PC-3 (cell line): ENCODE measurements around the gene TNPO1. TPM values are rescaled to one million over a fixed set of nuclear protein-coding genes. Genes with fewer than 3 reads are reported as not detected.

ENCODE experiments used
- ATAC-seq: fragments of 200-7000 bp; cut with Tn5 transposase; 2 replicates; pipeline ENCODE4 v1.9.1; 2020; ENCODE audit warnings: mild to moderate bottlenecking, moderate library complexity
- BruUV-seq: library from RNA; stranded (reverse); fragments of 400-500 nt; replicated peaks from 2 replicates; lab custom pipeline; 2021; lab: Mats Ljungman, UMichigan
- CTCF ChIA-PET: fragments of 300-600 bp; sonication (Branson Sonifier 250); formaldehyde crosslinking; loops from one replicate; lab custom pipeline; 2022; ENCODE audit warnings: antibody characterized with exemption; lab: Charles Lee
- POLR2A ChIA-PET: fragments of 300-600 bp; sonication (Branson Sonifier 250); formaldehyde crosslinking; loops from one replicate; lab custom pipeline; 2022; ENCODE audit warnings: antibody characterized with exemption; ENCODE audit not compliant: unreplicated experiment; lab: Charles Lee
- DNase-seq: peaks from one replicate; pipeline ENCODE4 v3.0.0-alpha.2; 2015
- H2AFZ ChIP-seq: fragments of 300-600 bp; sonication (generic); 2 replicates; pipeline ENCODE4 v1.6.0; 2016; ENCODE audit warnings: antibody characterized with exemption, low read length
- H3F3A ChIP-seq: fragments of 300-600 bp; sonication (generic); one replicate; pipeline ENCODE4 v1.6.0; 2017; ENCODE audit warnings: antibody characterized with exemption, low read length, control low read depth, mild to moderate bottlenecking; ENCODE audit not compliant: unreplicated experiment
- H3K27ac ChIP-seq: fragments of 300-600 bp; sonication (generic); 2 replicates; pipeline ENCODE4 v1.5.1; 2016; ENCODE audit warnings: mild to moderate bottlenecking, low read length
- H3K27me3 ChIP-seq: fragments of 300-600 bp; sonication (generic); 2 replicates; pipeline ENCODE4 v1.6.1; 2016; ENCODE audit warnings: low read length, mixed read lengths
- H3K36me3 ChIP-seq: fragments of 300-600 bp; sonication (generic); 2 replicates; pipeline ENCODE4 v1.6.1; 2016; ENCODE audit warnings: low read depth, mixed run types, low read length, mixed read lengths
- H3K4me1 ChIP-seq: fragments of 300-600 bp; sonication (generic); 2 replicates; pipeline ENCODE4 v1.5.1; 2016; ENCODE audit warnings: low read length; ENCODE audit not compliant: insufficient read depth
- H3K4me2 ChIP-seq: fragments of 300-600 bp; sonication (generic); 2 replicates; pipeline ENCODE4 v1.6.0; 2016; ENCODE audit warnings: low read length
- H3K4me3 ChIP-seq: fragments of 300-600 bp; sonication (generic); 2 replicates; pipeline ENCODE4 v1.5.1; 2016; ENCODE audit warnings: mild to moderate bottlenecking, low read length, mixed read lengths
- H3K79me2 ChIP-seq: fragments of 300-600 bp; sonication (generic); 2 replicates; pipeline ENCODE4 v1.6.1; 2017; ENCODE audit warnings: low read length, mixed read lengths
- H3K9ac ChIP-seq: fragments of 300-600 bp; sonication (generic); 2 replicates; pipeline ENCODE4 v1.6.0; 2016; ENCODE audit warnings: mild to moderate bottlenecking, low read length
- H3K9me2 ChIP-seq: fragments of 300-600 bp; sonication (generic); replicated peaks from 2 replicates; pipeline ENCODE4 v1.6.1; 2016; ENCODE audit warnings: mixed run types, low read length, mixed read lengths
- H3K9me3 ChIP-seq: fragments of 300-600 bp; sonication (generic); 2 replicates; pipeline ENCODE4 v1.6.1; 2016; ENCODE audit warnings: low read length, mixed read lengths
- H4K20me1 ChIP-seq: fragments of 300-600 bp; sonication (generic); 2 replicates; pipeline ENCODE4 v1.6.1; 2016; ENCODE audit warnings: low read length, mixed read lengths
- EZH2 ChIP-seq: fragments of 300-600 bp; sonication (generic); IDR thresholded peaks from one replicate; pipeline ENCODE4 v1.6.1; 2017; ENCODE audit warnings: antibody characterized with exemption, mild to moderate bottlenecking, low read length; ENCODE audit not compliant: unreplicated experiment
- EZH2phosphoT487 ChIP-seq: fragments of 300-600 bp; sonication (generic); IDR thresholded peaks from 2 replicates; pipeline ENCODE4 v1.6.1; 2018; ENCODE audit warnings: mild to moderate bottlenecking, antibody characterized with exemption, low read length, borderline replicate concordance
- intact Hi-C: fragments of 100-400 bp; cut with micrococcal nuclease; formaldehyde crosslinking; loops from 2 replicates; pipeline ENCODE4 v1.9.0; 2023
- total RNA-seq: library from RNA; depleted of rRNA; stranded (reverse); fragments of >200 nt; gene quantifications from 2 replicates; pipeline ENCODE4 v1.2.3, GENCODE V29; 2014
- TF ChIP-seq, protein P1 (sequence below): fragments of 300-600 bp; sonication (generic); conservative IDR thresholded peaks from 2 replicates; pipeline ENCODE4 v1.5.1; 2017; ENCODE audit warnings: antibody characterized with exemption, low read depth, mild to moderate bottlenecking, low read length

Gene TNPO1
- total RNA-seq, 1 experiment from 2014 or later, result 187 TPM

DNA sequence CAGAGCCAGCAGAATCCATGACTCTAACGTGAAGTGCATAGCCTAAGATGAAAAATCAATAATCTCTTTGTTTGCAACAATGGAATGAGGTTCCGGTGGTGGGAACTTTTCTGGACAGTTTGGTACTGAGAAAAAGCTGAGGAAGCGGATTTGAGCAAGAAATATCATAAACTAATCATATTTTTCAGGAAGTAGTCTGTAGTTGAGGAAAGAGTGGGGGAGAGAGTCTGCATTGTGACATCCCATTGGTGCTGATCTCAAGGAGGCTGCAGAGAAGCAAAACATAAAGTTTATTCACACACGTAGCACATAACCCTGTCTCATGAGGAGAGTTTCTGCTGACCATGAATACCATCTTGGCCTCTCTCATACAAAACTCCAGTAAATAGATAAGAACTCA is 123.6 kb downstream of the TNPO1 start:
- H3K9me2 ChIP-seq, result no peaks in the 10 kb centered on the region
- intact Hi-C loops, result no loop called here
- ChIA-PET POLR2A (no interaction called here), CTCF (no interaction called here)
- no peaks in the 10 kb centered on the region for H3F3A ChIP-seq
- H3K4me3 ChIP-seq, result peak overlapping the region; percentile 59; the same call in 1 of the 2 replicates
- ATAC-seq (peak; percentile 35), DNase-seq (no peak)
- H3K27me3 ChIP-seq, result no peaks in the 10 kb centered on the region
- no peak for TF ChIP-seq EZH2phosphoT487
- TF ChIP-seq, protein P1, sequence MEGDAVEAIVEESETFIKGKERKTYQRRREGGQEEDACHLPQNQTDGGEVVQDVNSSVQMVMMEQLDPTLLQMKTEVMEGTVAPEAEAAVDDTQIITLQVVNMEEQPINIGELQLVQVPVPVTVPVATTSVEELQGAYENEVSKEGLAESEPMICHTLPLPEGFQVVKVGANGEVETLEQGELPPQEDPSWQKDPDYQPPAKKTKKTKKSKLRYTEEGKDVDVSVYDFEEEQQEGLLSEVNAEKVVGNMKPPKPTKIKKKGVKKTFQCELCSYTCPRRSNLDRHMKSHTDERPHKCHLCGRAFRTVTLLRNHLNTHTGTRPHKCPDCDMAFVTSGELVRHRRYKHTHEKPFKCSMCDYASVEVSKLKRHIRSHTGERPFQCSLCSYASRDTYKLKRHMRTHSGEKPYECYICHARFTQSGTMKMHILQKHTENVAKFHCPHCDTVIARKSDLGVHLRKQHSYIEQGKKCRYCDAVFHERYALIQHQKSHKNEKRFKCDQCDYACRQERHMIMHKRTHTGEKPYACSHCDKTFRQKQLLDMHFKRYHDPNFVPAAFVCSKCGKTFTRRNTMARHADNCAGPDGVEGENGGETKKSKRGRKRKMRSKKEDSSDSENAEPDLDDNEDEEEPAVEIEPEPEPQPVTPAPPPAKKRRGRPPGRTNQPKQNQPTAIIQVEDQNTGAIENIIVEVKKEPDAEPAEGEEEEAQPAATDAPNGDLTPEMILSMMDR, result no peak
- TF ChIP-seq EZH2, result no peak
- H3K9ac ChIP-seq, result no peak overlapping the region
- peak overlapping the region; percentile 70; the same call in 1 of the 2 replicates for H2AFZ ChIP-seq
- no peaks in the 10 kb centered on the region for H3K79me2 ChIP-seq
- no peaks in the 10 kb centered on the region for H4K20me1 ChIP-seq
- peaks cover 7% of the 10 kb centered on the region; the same call in 1 of the 2 replicates for H3K4me1 ChIP-seq
- no TSS peak for BruUV-seq
- no peak overlapping the region for H3K27ac ChIP-seq
- no peaks in the 10 kb centered on the region for H3K36me3 ChIP-seq
- H3K4me2 ChIP-seq, result peak overlapping the region; percentile 70
- no peaks in the 10 kb centered on the region for H3K9me3 ChIP-seq

DNA sequence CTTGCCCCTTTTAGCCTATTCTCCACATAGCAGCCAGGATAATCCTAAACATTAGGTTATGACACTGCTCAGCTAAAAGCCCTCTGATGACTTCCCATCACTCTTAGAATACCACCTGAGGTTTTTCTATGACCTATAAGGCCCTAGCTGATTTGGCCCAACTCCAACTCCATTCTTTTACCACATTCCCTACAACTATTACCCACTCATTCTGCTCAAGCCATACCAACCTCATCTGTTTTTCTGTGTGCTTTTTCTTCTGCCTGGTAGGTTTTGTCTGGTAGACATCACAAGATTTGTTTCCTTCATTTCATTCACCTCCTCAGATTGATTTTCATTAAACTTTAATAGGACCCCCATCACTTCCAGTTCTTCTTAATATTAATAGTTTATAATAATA is 126.8 kb downstream of the TNPO1 start:
- H3K9ac ChIP-seq, result no peak overlapping the region
- H3K4me3 ChIP-seq, result no peak overlapping the region
- ChIA-PET CTCF (no interaction called here), POLR2A (no interaction called here)
- no peaks in the 10 kb centered on the region for H3K9me3 ChIP-seq
- H3F3A ChIP-seq, result no peaks in the 10 kb centered on the region
- no peak for ATAC-seq
- no TSS peak for BruUV-seq
- DNase-seq, result no peak
- intact Hi-C loops, result no loop called here
- no peaks in the 10 kb centered on the region for H3K27me3 ChIP-seq
- no peaks in the 10 kb centered on the region for H3K9me2 ChIP-seq
- no peaks in the 10 kb centered on the region for H3K79me2 ChIP-seq
- H3K36me3 ChIP-seq, result no peaks in the 10 kb centered on the region
- no peak for TF ChIP-seq EZH2phosphoT487
- no peak for TF ChIP-seq EZH2
- TF ChIP-seq, protein P1, result no peak
- no peaks in the 10 kb centered on the region for H4K20me1 ChIP-seq
- H3K4me1 ChIP-seq, result peaks cover 7% of the 10 kb centered on the region; the same call in 1 of the 2 replicates
- no peak overlapping the region for H3K4me2 ChIP-seq
- no peak overlapping the region for H3K27ac ChIP-seq
- no peak overlapping the region for H2AFZ ChIP-seq

DNA sequence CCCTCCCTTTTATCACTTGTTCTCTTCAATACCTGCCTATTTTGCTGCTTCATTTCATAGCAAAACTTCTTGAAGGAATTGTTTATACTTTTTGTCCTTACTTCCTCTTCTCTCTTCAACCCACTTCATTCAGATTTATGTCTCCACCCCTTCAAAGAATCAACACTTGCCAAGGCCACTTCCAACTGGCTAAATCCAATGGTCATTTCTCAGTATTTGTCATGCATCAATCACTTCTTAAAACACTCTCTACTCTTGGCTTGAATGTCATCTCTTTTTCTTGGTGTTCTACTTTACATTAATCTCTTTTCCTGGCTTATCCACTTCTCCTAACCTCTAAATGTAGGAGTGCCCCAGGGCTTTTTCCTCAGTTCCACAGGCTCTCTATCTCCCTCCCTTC is 131.0 kb downstream of the TNPO1 start:
- Histone ChIP-seq H3K27ac (no peak overlapping the region), H3K9me3 (no peaks in the 10 kb centered on the region), H3K9ac (no peak overlapping the region), H3K27me3 (no peaks in the 10 kb centered on the region), H3K9me2 (no peaks in the 10 kb centered on the region), H3K4me3 (no peak overlapping the region), H3K79me2 (no peaks in the 10 kb centered on the region), H3K36me3 (no peaks in the 10 kb centered on the region), H3F3A (peaks cover 8% of the 10 kb centered on the region), H4K20me1 (no peaks in the 10 kb centered on the region), H2AFZ (no peak overlapping the region), H3K4me1 (peaks cover 17% of the 10 kb centered on the region), H3K4me2 (no peak overlapping the region)
- intact Hi-C loops, result no loop called here
- no peak for DNase-seq
- ChIA-PET CTCF (no interaction called here), POLR2A (no interaction called here)
- TF ChIP-seq, protein P1, result no peak
- TF ChIP-seq EZH2phosphoT487 (no peak), EZH2 (no peak)
- no TSS peak for BruUV-seq
- ATAC-seq, result no peak
